HEK293T (cell line): ENCODE results near the gene MRPS23.

ENCODE experiments used
- FOXA1 ChIP-seq: fragments of 450-650 bp; IDR thresholded peaks from 2 replicates; pipeline ENCODE4 v1.6.1; 2016; ENCODE audit warnings: mild to moderate bottlenecking
- PKNOX1 ChIP-seq: fragments of 450-650 bp; IDR thresholded peaks from 2 replicates; pipeline ENCODE4 v1.6.1; 2016

- TF ChIP-seq FOXA1 (no peak), PKNOX1 (no peak)
These were observed 14.4 kb upstream of the MRPS23 start for GRCh38 chr17:57864273-57864672.
